CD14-positive monocyte (primary cell): ENCODE measurements around the gene TAF1A. TPM values are rescaled to one million over a fixed set of nuclear protein-coding genes. Genes with fewer than 3 reads are reported as not detected.

ENCODE experiments used
- DNase-seq, 3 donors: peaks; one replicate each; pipeline ENCODE4 v3.0.0-alpha.2; 2011 to 2022
- H2AFZ ChIP-seq: 2 replicates; pipeline ENCODE4 v1.6.0; 2012; ENCODE audit warnings: mild to moderate bottlenecking, low read depth, low read length, inconsistent platforms; ENCODE audit not compliant: insufficient read depth, poor library complexity, severe bottlenecking
- H3K27ac ChIP-seq, 2 donors: 1 replicate in 1 of 2; 2 replicates in 1 of 2; pipeline ENCODE4 v1.5.1; 2012 to 2013; ENCODE audit warnings: low read length in 2 of 2, control low read depth in 1 of 2, inconsistent platforms in 1 of 2, low read depth in 1 of 2, mild to moderate bottlenecking in 1 of 2
- H3K27me3 ChIP-seq, 2 donors: one replicate each; pipeline versions ENCODE4 v1.6.0 to v1.6.1; 2011 to 2013; ENCODE audit warnings: low read length in 2 of 2; ENCODE audit not compliant: control insufficient read depth in 2 of 2, insufficient read depth in 2 of 2
- H3K36me3 ChIP-seq, 2 donors: replicated peaks in 1 of 2; 1 replicate in 1 of 2; 2 replicates in 1 of 2; pipeline versions ENCODE4 v1.5.1 to v1.6.1; 2012 to 2013; ENCODE audit warnings: low read length in 2 of 2, control low read depth in 1 of 2, inconsistent platforms in 1 of 2, mild to moderate bottlenecking in 1 of 2; ENCODE audit not compliant: insufficient read depth in 2 of 2, control insufficient read depth in 1 of 2
- H3K4me1 ChIP-seq, 2 donors: 1 replicate in 1 of 2; 2 replicates in 1 of 2; pipeline versions ENCODE4 v1.5.1 to v1.6.1; 2012 to 2013; ENCODE audit warnings: low read length in 2 of 2, control low read depth in 1 of 2, inconsistent platforms in 1 of 2, mild to moderate bottlenecking in 1 of 2, moderate library complexity in 1 of 2; ENCODE audit not compliant: insufficient read depth in 2 of 2, control insufficient read depth in 1 of 2
- H3K4me2 ChIP-seq: replicated peaks from 2 replicates; pipeline ENCODE3; 2012; ENCODE audit warnings: low read length, moderate library complexity, mild to moderate bottlenecking; ENCODE audit not compliant: poor library complexity, severe bottlenecking; ENCODE audit errors: extremely low read depth
- H3K4me3 ChIP-seq, 3 experiments: fragments of 200-600 bp in 1 of 3; sonication (generic) in 1 of 3; replicated peaks in 1 of 3; 1 replicate in 2 of 3; 2 replicates in 1 of 3; pipeline ENCODE4 v1.5.1; 2011 to 2013; ENCODE audit warnings: low read length in 3 of 3, mild to moderate bottlenecking in 3 of 3, control low read depth in 2 of 3, low read depth in 2 of 3, inconsistent platforms in 1 of 3, moderate library complexity in 1 of 3
- H3K79me2 ChIP-seq: 2 replicates; pipeline ENCODE4 v1.6.0; 2012; ENCODE audit warnings: mild to moderate bottlenecking, control low read depth, inconsistent platforms, low read length, moderate library complexity; ENCODE audit not compliant: insufficient read depth
- H3K9ac ChIP-seq: 2 replicates; pipeline ENCODE4 v1.6.0; 2017; ENCODE audit warnings: low read length, mild to moderate bottlenecking; ENCODE audit not compliant: insufficient read depth, poor library complexity, severe bottlenecking
- H3K9me3 ChIP-seq, 2 donors: replicated peaks in 1 of 2; 1 replicate in 1 of 2; 2 replicates in 1 of 2; pipeline versions ENCODE4 v1.5.1 to v1.6.1; 2012 to 2013; ENCODE audit warnings: low read length in 2 of 2, control low read depth in 1 of 2; ENCODE audit not compliant: control insufficient read depth in 1 of 2, insufficient read depth in 1 of 2
- H4K20me1 ChIP-seq: 2 replicates; pipeline ENCODE4 v1.6.0; 2012; ENCODE audit warnings: mild to moderate bottlenecking, low read length, control low read depth, moderate library complexity; ENCODE audit not compliant: insufficient read depth
- H3K27ac Mint-ChIP-seq, 7 donors: one replicate each; pipeline ENCODE4 v1.8.0; 2020; ENCODE audit warnings: mild to moderate bottlenecking in 7 of 7, mixed read lengths in 7 of 7, moderate library complexity in 6 of 7, inconsistent platforms in 2 of 7
- H3K27me3 Mint-ChIP-seq, 3 donors: one replicate each; pipeline ENCODE4 v1.8.0; 2021 to 2022; ENCODE audit warnings: low read depth in 3 of 3, mild to moderate bottlenecking in 3 of 3, mixed read lengths in 3 of 3, moderate library complexity in 3 of 3, inconsistent platforms in 1 of 3
- H3K36me3 Mint-ChIP-seq, 2 donors: one replicate each; pipeline ENCODE4 v1.8.0; 2020; ENCODE audit warnings: mixed read lengths in 2 of 2, inconsistent platforms in 1 of 2, mild to moderate bottlenecking in 1 of 2
- H3K4me1 Mint-ChIP-seq: one replicate; pipeline ENCODE4 v1.8.0; 2020; ENCODE audit warnings: mild to moderate bottlenecking, mixed read lengths
- H3K4me3 Mint-ChIP-seq, 2 donors: one replicate each; pipeline ENCODE4 v1.8.0; 2020; ENCODE audit warnings: mild to moderate bottlenecking in 2 of 2, mixed read lengths in 2 of 2, moderate library complexity in 1 of 2
- H3K9me3 Mint-ChIP-seq, 7 donors: one replicate each; pipeline ENCODE4 v1.8.0; 2020 to 2022; ENCODE audit warnings: mixed read lengths in 7 of 7, mild to moderate bottlenecking in 6 of 7, moderate library complexity in 6 of 7, inconsistent platforms in 2 of 7
- CTCF ChIP-seq: fragments of 200-600 bp; IDR thresholded peaks from one replicate; pipeline ENCODE4 v1.8.0; 2022; ENCODE audit warnings: antibody characterized with exemption, mild to moderate bottlenecking
- WGBS: methylation state at CpG from one replicate; pipeline ENCODE4 v1.1.5; 2013; ENCODE audit warnings: missing lambda C conversion rate; ENCODE audit not compliant: insufficient coverage; 5-methylcytosine and 5-hydroxymethylcytosine counted together
- intact Hi-C, 2 donors: fragments of 100-400 bp; cut with micrococcal nuclease; formaldehyde crosslinking; loops; one replicate each; pipeline versions ENCODE4 v1.15.0 to v1.15.1; 2023
- polyA plus RNA-seq, 3 donors: library from polyadenylated mRNA; depleted of rRNA in 1 of 3; unstranded in 2 of 3; stranded (reverse) in 1 of 3; fragments of 300-500 nt in 2 of 3; fragments of >200 nt in 1 of 3; fragmentation: Illumina TruSeq in 2 of 3; gene quantifications; 1 replicate in 2 of 3; 2 replicates in 1 of 3; pipeline ENCODE4 v1.2.3, GENCODE V29; 2012 to 2021

TAF1A gene
- polyA plus RNA-seq, 3 donors, result 1.3 to 5.1 (median 2.5) TPM

DNA sequence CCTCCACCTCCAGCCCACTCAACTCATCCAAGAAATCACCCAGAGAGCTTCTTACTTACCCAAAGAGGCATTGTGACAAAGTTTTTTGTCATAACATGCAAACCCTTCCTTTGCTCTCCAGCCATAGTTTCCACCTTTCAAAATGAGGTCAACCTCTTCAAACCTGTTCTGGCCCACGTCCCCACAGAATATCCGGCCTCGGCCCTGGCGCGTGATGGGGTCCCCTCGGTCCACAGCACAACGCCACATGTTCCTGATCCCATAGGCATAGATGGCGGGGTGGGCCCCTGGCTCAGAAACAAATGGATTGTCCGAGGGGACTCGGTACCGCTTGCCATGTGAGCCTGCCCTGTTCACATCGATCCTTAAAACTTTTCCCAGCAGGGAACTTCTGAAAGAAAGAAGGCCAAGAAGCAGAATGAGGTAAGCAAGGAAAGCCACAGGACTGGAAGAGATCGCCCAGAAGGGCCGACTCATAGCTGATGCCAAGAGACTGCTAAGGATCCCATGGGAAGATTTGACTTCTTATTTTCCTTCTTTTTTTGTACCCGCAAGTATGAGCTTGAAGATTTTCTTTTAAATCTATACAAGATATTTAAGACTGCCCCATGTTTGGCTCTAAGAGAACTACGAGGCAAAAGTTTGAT is 49.7 kb downstream of the TAF1A start:
- no peak overlapping the region for H3K4me3 Mint-ChIP-seq
- no peak overlapping the region for H3K9ac ChIP-seq
- H3K4me1 ChIP-seq, result no peaks in the 10 kb centered on the region
- no peaks in the 10 kb centered on the region for H3K36me3 ChIP-seq
- DNase-seq, result no peak
- H3K27me3 ChIP-seq, result no peaks in the 10 kb centered on the region
- no peaks in the 10 kb centered on the region for H3K36me3 Mint-ChIP-seq
- 96% methylated on average over 14 of the region's 16 CpGs for whole genome bisulfite sequencing
- H3K27me3 Mint-ChIP-seq, result peaks cover 0 to 5% (median 1%) of the 10 kb centered on the region in 3 donors
- H3K79me2 ChIP-seq, result no peaks in the 10 kb centered on the region
- intact Hi-C loops, result no loop called here
- H3K27ac Mint-ChIP-seq, result no peak overlapping the region
- no peak overlapping the region for H3K4me3 ChIP-seq
- no peak overlapping the region for H2AFZ ChIP-seq
- no peaks in the 10 kb centered on the region for H3K4me1 Mint-ChIP-seq
- H3K9me3 ChIP-seq, result no peaks in the 10 kb centered on the region
- H3K9me3 Mint-ChIP-seq, result peaks cover 0 to 2% (median 0%) of the 10 kb centered on the region in 7 donors
- H4K20me1 ChIP-seq, result no peaks in the 10 kb centered on the region
- TF ChIP-seq CTCF, result no peak
- H3K27ac ChIP-seq, result no peak overlapping the region
- H3K4me2 ChIP-seq, result no peak overlapping the region

DNA sequence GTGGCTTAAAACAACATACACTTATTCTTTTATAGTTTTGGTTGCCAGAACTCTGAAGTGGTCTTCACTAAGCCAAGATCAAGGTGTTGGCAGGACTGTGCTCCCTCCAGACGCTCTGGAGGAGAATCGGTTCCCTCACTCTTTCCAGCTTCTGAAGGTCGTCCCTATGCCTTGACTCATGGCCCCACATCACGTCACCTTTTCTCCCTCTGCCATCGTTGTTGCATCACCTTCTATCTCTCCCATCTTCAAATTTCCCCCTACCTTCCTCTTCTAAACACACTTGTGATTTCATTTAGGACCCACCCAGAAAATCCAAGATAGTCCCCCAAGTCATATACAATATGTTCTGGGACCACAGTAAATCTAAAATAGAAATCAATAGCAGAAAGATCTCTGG is 54.3 kb downstream of the TAF1A start:
- peaks cover 2 to 6% (median 3%) of the 10 kb centered on the region in 3 donors for H3K27me3 Mint-ChIP-seq
- intact Hi-C loops, result no loop called here
- TF ChIP-seq CTCF, result no peak
- H3K9me3 Mint-ChIP-seq, result peaks cover 0 to 2% (median 0%) of the 10 kb centered on the region in 7 donors
- H3K4me3 Mint-ChIP-seq, result no peak overlapping the region
- Histone ChIP-seq H2AFZ (no peak overlapping the region), H3K9ac (no peak overlapping the region), H3K27me3 (no peaks in the 10 kb centered on the region), H3K79me2 (no peaks in the 10 kb centered on the region), H3K9me3 (no peaks in the 10 kb centered on the region), H3K36me3 (no peaks in the 10 kb centered on the region), H3K4me1 (no peaks in the 10 kb centered on the region), H3K4me2 (no peak overlapping the region), H3K27ac (no peak overlapping the region), H4K20me1 (no peaks in the 10 kb centered on the region), H3K4me3 (no peak overlapping the region)
- DNase-seq, result no peak
- no peak overlapping the region for H3K27ac Mint-ChIP-seq
- no peaks in the 10 kb centered on the region for H3K4me1 Mint-ChIP-seq
- no peaks in the 10 kb centered on the region for H3K36me3 Mint-ChIP-seq
- WGBS, result 100% methylated on average over 4 of the region's 5 CpGs
